GM23248 (cell line): ENCODE measurements around the gene PTPRE. TPM values are rescaled to one million over a fixed set of nuclear protein-coding genes. Genes with fewer than 3 reads are reported as not detected.

Experiments
- DNase-seq: peaks from one replicate; pipeline ENCODE4 v3.0.0-alpha.2; 2015
- H2AFZ ChIP-seq: fragments of 200-600 bp; sonication (generic); 2 replicates; pipeline ENCODE4 v1.6.1; 2016; ENCODE audit warnings: antibody characterized with exemption
- H3F3A ChIP-seq: fragments of 200-600 bp; sonication (generic); 2 replicates; pipeline ENCODE4 v1.6.1; 2016; ENCODE audit warnings: mild to moderate bottlenecking, antibody characterized with exemption, mixed run types; ENCODE audit not compliant: insufficient read depth
- H3K27ac ChIP-seq: fragments of 200-600 bp; sonication (generic); 2 replicates; pipeline ENCODE4 v1.5.1; 2016; ENCODE audit warnings: mild to moderate bottlenecking
- H3K27me3 ChIP-seq: fragments of 200-600 bp; sonication (generic); replicated peaks from 2 replicates; pipeline ENCODE4 v1.6.1; 2016; ENCODE audit warnings: mild to moderate bottlenecking; ENCODE audit not compliant: insufficient read depth
- H3K36me3 ChIP-seq: fragments of 200-600 bp; sonication (generic); 2 replicates; pipeline ENCODE4 v1.6.1; 2016; ENCODE audit warnings: low read depth, mild to moderate bottlenecking
- H3K4me1 ChIP-seq: fragments of 200-600 bp; sonication (generic); 2 replicates; pipeline ENCODE4 v1.6.1; 2016; ENCODE audit warnings: mild to moderate bottlenecking; ENCODE audit not compliant: insufficient read depth
- H3K4me2 ChIP-seq: fragments of 200-600 bp; sonication (generic); one replicate; pipeline ENCODE4 v1.6.1; 2016; ENCODE audit warnings: mild to moderate bottlenecking; ENCODE audit not compliant: unreplicated experiment
- H3K4me3 ChIP-seq: fragments of 200-600 bp; sonication (generic); 2 replicates; pipeline ENCODE4 v1.5.1; 2016; ENCODE audit warnings: mild to moderate bottlenecking
- H3K79me2 ChIP-seq: fragments of 200-600 bp; sonication (generic); 2 replicates; pipeline ENCODE4 v1.6.1; 2016; ENCODE audit warnings: mild to moderate bottlenecking; ENCODE audit not compliant: insufficient read depth
- H3K9ac ChIP-seq: fragments of 200-600 bp; sonication (generic); 2 replicates; pipeline ENCODE4 v1.6.1; 2016; ENCODE audit warnings: mild to moderate bottlenecking
- H3K9me2 ChIP-seq: fragments of 200-600 bp; sonication (generic); 2 replicates; pipeline ENCODE4 v1.6.1; 2016; ENCODE audit warnings: mixed run types, mild to moderate bottlenecking, moderate library complexity; ENCODE audit not compliant: insufficient read depth
- H3K9me3 ChIP-seq: fragments of 200-600 bp; sonication (generic); one replicate; pipeline ENCODE4 v1.6.1; 2017; ENCODE audit warnings: low read depth
- H4K20me1 ChIP-seq: fragments of 200-600 bp; sonication (generic); 2 replicates; pipeline ENCODE4 v1.6.0; 2016; ENCODE audit not compliant: insufficient read depth
- EZH2 ChIP-seq: fragments of 200-600 bp; sonication (generic); IDR thresholded peaks from 2 replicates; pipeline ENCODE4 v1.6.1; 2018; ENCODE audit warnings: antibody characterized with exemption, mild to moderate bottlenecking; ENCODE audit not compliant: insufficient read depth, poor library complexity, severe bottlenecking
- EZH2phosphoT487 ChIP-seq: fragments of 200-600 bp; sonication (generic); IDR thresholded peaks from 2 replicates; pipeline ENCODE4 v1.6.1; 2018; ENCODE audit warnings: antibody characterized with exemption, moderate library complexity, mild to moderate bottlenecking, low read depth; ENCODE audit not compliant: insufficient read depth
- WGBS, 2 experiments: methylation state at CpG; one replicate each; pipeline ENCODE4 v1.1.6; 2015 to 2017; ENCODE audit warnings: low lambda C conversion rate in 2 of 2, low coverage in 1 of 2; ENCODE audit errors: missing lambda C conversion rate in 2 of 2; 5-methylcytosine and 5-hydroxymethylcytosine counted together
- in situ Hi-C: fragments of 300-500 bp; cut with MboI; formaldehyde crosslinking; loops from 2 replicates; pipeline ENCODE4 v1.15.0; 2020
- polyA plus RNA-seq: library from polyadenylated mRNA; unstranded; fragments of >200 nt; fragmentation: Nextera tagmentation; extraction: Ambion mirVana; gene quantifications from 2 replicates; pipeline ENCODE4 v1.2.1, GENCODE V29; 2016
- total RNA-seq: library from RNA; depleted of rRNA; stranded (reverse); fragments of >200 nt; shearing (Covaris generic); gene quantifications from 2 replicates; pipeline ENCODE4 v1.2.3, GENCODE V29; 2014

PTPRE gene
- total and polyA plus RNA-seq, 2 experiments from 2014 or later, result 2.7 to 4.7 TPM

GRCh38 chr10:127872011-127872761, 34.7 kb upstream of the PTPRE start:
- in situ Hi-C loops, result no loop called here
- H3K4me2 ChIP-seq, result no peak overlapping the region
- H3K4me1 ChIP-seq, result no peaks in the 10 kb centered on the region
- no peak overlapping the region for H3K9ac ChIP-seq
- H3K4me3 ChIP-seq, result no peak overlapping the region
- no peaks in the 10 kb centered on the region for H3F3A ChIP-seq
- H4K20me1 ChIP-seq, result no peaks in the 10 kb centered on the region
- peaks cover 25% of the 10 kb centered on the region; the same call in 1 of the 2 replicates for H3K27me3 ChIP-seq
- H3K9me2 ChIP-seq, result no peaks in the 10 kb centered on the region
- H3K9me3 ChIP-seq, result no peaks in the 10 kb centered on the region
- H3K79me2 ChIP-seq, result no peaks in the 10 kb centered on the region
- no peak overlapping the region for H3K27ac ChIP-seq
- WGBS, 2 experiments, result 45 to 47% methylated on average over 22 to 23 of the region's 23 CpGs
- peak; percentile 56 for DNase-seq
- H3K36me3 ChIP-seq, result no peaks in the 10 kb centered on the region
- TF ChIP-seq EZH2, result no peak
- no peak for TF ChIP-seq EZH2phosphoT487
- no peak overlapping the region for H2AFZ ChIP-seq

- Histone ChIP-seq H3K9me3 (no peaks in the 10 kb centered on the region), H3K4me1 (no peaks in the 10 kb centered on the region), H4K20me1 (no peaks in the 10 kb centered on the region), H3K4me2 (no peak overlapping the region), H3F3A (no peaks in the 10 kb centered on the region), H3K79me2 (no peaks in the 10 kb centered on the region), H3K9me2 (no peaks in the 10 kb centered on the region), H2AFZ (no peak overlapping the region), H3K27ac (no peak overlapping the region), H3K9ac (no peak overlapping the region), H3K36me3 (no peaks in the 10 kb centered on the region), H3K27me3 (peaks cover 27% of the 10 kb centered on the region; the same call in 1 of the 2 replicates), H3K4me3 (no peak overlapping the region)
- TF ChIP-seq EZH2 (no peak), EZH2phosphoT487 (no peak)
- in situ Hi-C loops, result no loop called here
- no peak for DNase-seq
- WGBS, 2 experiments, result 67 to 72% methylated on average over 12 of the region's 12 CpGs
Observed at GRCh38 chr10:127872871-127873600, 33.9 kb upstream of the PTPRE start.

GRCh38 chr10:127873901-127874470, 32.9 kb upstream of the PTPRE start:
- Histone ChIP-seq H3F3A (no peaks in the 10 kb centered on the region), H3K9me3 (no peaks in the 10 kb centered on the region), H3K9me2 (no peaks in the 10 kb centered on the region), H3K4me3 (no peak overlapping the region), H3K79me2 (no peaks in the 10 kb centered on the region), H2AFZ (no peak overlapping the region), H3K27me3 (peaks cover 27% of the 10 kb centered on the region), H4K20me1 (no peaks in the 10 kb centered on the region), H3K27ac (no peak overlapping the region), H3K4me2 (no peak overlapping the region), H3K4me1 (no peaks in the 10 kb centered on the region), H3K36me3 (no peaks in the 10 kb centered on the region), H3K9ac (no peak overlapping the region)
- in situ Hi-C loops, result no loop called here
- TF ChIP-seq EZH2phosphoT487 (no peak), EZH2 (no peak)
- DNase-seq, result no peak
- 69 to 71% methylated on average over 11 of the region's 11 CpGs for WGBS, 2 experiments

- in situ Hi-C loops, result no loop called here
- WGBS, 2 experiments, result 61 to 64% methylated on average over 11 of the region's 11 CpGs
- Histone ChIP-seq H3K27ac (no peak overlapping the region), H2AFZ (no peak overlapping the region), H3K36me3 (no peaks in the 10 kb centered on the region), H3F3A (no peaks in the 10 kb centered on the region), H3K4me2 (no peak overlapping the region), H4K20me1 (no peaks in the 10 kb centered on the region), H3K9me3 (no peaks in the 10 kb centered on the region), H3K4me1 (no peaks in the 10 kb centered on the region), H3K27me3 (peaks cover 24% of the 10 kb centered on the region), H3K9ac (no peak overlapping the region), H3K9me2 (no peaks in the 10 kb centered on the region), H3K4me3 (no peak overlapping the region), H3K79me2 (no peaks in the 10 kb centered on the region)
- TF ChIP-seq EZH2phosphoT487 (no peak), EZH2 (no peak)
- DNase-seq, result no peak
Observed at GRCh38 chr10:127874671-127875448, 32.0 kb upstream of the PTPRE start.
